ENCODE measurements around the gene SOX13.

GRCh38 chr1:204126956-204127355 lies 54.0 kb downstream of the SOX13 start:
- TF ChIP-seq EZH2 (IDR thresholded peaks at IDR 0.05) = no peak
- TF ChIP-seq, protein P1, sequence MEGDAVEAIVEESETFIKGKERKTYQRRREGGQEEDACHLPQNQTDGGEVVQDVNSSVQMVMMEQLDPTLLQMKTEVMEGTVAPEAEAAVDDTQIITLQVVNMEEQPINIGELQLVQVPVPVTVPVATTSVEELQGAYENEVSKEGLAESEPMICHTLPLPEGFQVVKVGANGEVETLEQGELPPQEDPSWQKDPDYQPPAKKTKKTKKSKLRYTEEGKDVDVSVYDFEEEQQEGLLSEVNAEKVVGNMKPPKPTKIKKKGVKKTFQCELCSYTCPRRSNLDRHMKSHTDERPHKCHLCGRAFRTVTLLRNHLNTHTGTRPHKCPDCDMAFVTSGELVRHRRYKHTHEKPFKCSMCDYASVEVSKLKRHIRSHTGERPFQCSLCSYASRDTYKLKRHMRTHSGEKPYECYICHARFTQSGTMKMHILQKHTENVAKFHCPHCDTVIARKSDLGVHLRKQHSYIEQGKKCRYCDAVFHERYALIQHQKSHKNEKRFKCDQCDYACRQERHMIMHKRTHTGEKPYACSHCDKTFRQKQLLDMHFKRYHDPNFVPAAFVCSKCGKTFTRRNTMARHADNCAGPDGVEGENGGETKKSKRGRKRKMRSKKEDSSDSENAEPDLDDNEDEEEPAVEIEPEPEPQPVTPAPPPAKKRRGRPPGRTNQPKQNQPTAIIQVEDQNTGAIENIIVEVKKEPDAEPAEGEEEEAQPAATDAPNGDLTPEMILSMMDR (IDR thresholded peaks at IDR 0.05) = no peak

All from neural progenitor cell (in vitro differentiated cells).